ENCODE data around the gene EDEM2. TPM values are rescaled to one million over a fixed set of nuclear protein-coding genes. Genes with fewer than 3 reads are reported as not detected.

Gene EDEM2

Small RNA genes within 50 kb of the gene (small RNA-seq; reads per million reads assigned to genes)
- gene RF00275 (ENCODE audit: insufficient read depth) (not detected), gene RNA5SP483 (ENCODE audit: insufficient read depth) (not detected)

All from neuronal stem cell (in vitro differentiated cells).